Measurements from ENCODE around the gene PHF2.
"Not testable (repeated sequence)": the region's sequence is repeated elsewhere in the genome, so short reads cannot be mapped to it uniquely, and the experiment has no call there.

PHF2 gene

GRCh38 chr9:93669116-93669957 lies 93.0 kb downstream of the PHF2 start:
- no peak for DNase-seq

DNA sequence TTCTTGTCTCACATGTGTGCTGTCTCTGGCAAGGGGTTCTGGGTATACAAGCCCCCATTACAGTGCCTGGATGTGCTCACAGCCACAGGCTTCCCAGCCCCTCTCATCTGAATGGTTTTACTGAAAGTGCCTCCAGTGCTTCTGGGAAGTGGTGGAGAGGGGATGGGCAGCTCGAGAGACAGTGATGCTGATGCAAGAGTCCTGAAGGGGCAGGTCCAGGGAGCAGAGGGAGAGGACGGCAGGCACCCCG lies 93.5 kb downstream of the PHF2 start:
- no peak for DNase-seq

DNA sequence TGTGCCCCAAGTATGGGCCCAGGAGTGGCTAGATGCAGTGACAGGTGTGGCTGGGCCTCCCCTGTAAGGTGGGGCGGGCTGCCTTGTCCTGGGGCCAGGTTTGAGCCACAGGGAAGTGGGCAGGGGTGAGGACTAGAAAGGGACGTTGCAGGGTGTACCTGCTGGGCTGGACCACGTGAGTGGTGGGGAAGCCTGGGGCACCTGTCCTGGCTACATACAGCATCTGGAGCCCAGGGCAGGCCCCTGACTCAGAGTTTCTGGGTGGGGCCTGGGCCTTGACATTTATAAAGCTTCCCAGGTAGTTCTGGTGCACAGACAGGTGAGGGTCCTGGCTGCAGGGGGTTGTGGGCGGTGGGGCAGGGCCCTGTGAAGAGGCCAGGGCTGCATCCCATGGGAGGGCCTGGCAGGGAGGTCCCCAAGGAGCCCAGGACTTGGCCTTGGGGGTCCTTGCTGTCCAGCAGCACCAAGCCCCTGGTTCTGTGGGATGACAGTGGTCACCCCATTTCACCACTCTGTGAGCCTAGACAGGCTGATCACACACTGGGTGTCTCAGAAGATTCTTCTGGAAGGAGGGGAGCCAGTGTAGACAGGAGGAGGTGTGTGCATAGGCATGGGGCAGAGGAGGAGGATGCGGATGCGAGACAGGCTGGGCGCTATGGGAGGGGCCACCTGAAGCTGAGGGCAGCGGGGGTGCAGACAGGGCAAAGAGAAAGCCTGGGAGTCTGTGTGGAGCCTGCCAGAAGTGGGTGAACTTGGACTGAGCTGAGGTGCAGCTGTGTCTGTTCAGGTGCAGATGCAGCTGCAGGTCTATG lies 94.0 kb downstream of the PHF2 start:
- no peak for DNase-seq

GRCh38 chr9:93671020-93671338 lies 94.6 kb downstream of the PHF2 start:
- no peak for DNase-seq

- DNase-seq, result not testable (repeated sequence)
These were observed 96.1 kb downstream of the PHF2 start for GRCh38 chr9:93672330-93673020.

DNA sequence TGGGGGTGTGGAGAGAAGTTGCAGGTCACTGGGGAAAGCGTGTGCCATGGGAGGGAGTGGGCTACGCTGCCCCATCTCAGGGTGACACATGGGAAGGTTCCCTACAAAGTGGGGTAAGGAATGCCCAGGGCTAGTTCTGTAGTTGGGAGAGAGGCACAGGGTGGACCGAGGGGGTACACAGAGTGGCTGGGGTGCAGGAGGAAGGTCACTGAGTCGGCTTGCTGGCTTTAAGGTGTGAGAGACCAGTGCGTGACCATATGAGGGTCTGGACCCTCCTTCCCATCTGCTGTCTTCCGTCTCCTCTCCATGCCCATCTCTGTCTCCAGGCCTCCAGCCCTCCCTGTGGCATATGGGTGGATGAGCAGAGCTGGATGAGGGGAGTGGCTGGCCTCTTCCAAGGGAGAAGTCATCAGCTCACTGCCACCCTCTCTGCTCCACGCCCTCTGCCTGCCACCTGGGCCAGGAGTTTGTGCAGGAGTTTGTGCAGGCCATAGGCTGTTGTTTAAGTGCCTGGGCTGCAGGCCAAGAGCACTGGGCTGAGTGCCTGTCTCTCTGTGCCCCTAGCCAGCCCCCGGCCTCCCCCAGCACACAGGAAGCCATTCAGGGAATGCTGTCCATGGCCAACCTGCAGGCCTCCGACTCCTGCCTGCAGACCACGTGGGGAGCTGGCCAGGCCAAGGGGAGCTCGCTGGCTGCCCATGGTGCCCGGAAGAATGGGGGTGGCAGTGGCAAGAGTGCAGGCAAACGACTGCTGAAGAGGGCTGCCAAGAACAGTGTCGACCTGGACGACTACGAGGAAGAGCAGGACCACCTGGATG lies 96.8 kb downstream of the PHF2 start:
- no peak for DNase-seq

- no peak for DNase-seq
These were observed 97.5 kb downstream of the PHF2 start for GRCh38 chr9:93673839-93674334.

DNA sequence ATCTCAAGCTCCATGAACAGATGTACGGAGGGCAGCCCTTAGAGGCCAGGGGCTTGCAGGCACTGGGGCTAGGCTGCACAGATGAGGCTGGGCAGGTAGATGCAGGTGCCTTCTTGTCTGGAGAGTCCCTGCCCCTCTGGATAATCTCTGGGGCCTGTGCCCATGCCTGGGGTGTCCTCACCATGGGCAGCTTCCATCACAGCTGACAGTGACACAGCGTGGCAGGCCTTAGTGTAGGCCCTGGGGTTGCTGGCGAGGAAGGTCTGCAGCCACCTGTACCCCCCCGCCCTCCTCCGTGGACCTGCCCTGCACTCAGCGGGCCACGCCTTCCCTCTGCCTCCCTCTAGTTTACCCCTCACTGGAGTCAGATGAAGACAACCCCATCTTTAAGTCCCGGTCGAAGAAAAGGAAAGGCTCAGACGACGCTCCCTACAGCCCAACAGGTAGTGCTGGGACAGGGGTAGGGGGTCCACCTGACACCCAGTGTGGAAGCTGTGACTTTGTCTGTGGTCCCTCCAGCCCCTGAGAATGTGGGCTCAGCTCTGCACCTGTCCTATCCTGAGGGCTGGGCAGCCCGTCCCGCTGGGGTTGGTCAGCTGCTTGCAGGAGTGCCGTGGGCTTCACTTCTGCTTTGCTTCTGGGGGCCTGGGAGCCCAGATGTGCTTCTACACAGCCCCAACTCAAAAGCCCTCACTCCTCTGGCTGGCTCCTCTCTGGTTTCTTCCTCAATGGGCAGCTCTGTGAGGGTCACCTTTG lies 98.4 kb downstream of the PHF2 start:
- DNase-seq, result no peak

GRCh38 chr9:93675336-93676150 lies 99.2 kb downstream of the PHF2 start:
- DNase-seq, result no peak

DNA sequence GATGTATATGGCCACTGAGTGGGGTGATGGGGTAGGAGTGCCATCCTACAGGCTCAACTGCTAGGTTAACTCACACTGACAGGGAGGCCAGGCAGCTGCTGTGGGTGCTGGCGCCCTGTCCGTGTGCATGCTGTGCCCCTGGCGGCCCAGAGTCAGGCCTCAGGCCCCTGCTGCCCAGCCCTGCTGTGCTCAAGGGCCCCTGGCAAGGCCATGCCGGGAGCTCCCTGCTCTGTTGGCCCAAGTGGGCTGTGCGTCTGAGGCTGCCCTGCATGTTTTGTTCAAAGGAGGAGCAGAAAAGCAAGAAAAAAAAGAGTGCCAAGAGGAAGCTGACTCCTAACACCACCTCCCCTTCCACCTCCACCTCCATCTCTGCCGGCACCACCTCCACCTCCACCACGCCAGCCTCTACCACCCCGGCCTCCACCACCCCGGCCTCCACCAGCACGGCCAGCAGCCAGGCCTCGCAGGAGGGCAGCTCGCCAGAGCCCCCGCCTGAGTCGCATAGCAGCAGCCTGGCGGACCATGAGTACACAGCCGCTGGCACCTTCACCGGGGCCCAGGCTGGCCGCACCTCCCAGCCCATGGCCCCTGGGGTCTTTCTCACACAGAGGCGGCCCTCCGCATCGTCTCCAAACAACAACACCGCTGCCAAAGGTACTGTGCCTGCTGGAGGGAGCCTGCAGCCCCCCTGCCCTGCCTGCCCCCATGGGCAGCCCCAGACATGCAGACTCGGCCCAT lies 100.1 kb downstream of the PHF2 start:
- DNase-seq, result no peak

GRCh38 chr9:93677048-93677571 lies 100.7 kb downstream of the PHF2 start:
- no peak for DNase-seq

GRCh38 chr9:93677641-93678136 lies 101.3 kb downstream of the PHF2 start:
- no peak for DNase-seq

DNA sequence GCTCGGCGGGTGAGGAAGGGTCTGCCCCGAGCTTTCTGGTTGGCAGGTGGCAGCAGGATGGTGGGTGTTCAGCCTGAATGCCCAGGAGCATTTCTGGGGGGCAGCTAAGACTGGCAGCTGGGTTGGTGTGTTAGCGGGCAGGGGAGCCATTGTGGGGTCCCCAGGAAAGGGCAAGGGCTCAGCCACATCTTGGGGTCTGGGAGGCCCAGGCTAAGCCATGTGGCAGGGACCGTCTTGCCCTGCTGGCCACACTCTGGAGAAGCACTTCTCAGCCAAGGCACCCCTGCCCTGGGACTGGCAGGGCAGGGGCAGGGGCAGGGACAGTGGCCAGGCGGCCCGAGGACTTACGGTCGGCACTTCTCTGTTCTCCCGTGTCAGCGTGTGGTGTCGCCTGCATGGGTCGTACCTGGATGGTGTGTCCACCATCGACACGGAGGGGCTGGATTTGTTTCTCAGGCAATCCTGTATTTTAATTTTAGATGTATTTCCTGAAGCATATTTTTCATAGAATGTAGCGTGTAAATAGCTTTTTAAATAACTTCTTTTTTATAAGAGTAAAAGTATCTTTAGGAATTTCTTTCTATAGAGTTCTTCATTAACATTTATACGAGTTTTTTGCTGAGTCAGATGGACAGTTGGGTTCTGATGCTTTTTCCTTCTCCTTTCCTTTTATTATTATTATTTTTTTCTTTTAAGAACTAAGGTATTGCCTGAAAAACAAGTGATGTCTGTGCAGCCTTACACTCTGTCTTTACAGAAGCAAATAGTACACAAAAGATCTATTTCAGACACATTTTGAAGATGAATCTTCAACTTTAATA lies 102.0 kb downstream of the PHF2 start:
- DNase-seq, result no peak

GRCh38 chr9:93679536-93680442 lies 103.4 kb downstream of the PHF2 start:
- no peak for DNase-seq

DNA sequence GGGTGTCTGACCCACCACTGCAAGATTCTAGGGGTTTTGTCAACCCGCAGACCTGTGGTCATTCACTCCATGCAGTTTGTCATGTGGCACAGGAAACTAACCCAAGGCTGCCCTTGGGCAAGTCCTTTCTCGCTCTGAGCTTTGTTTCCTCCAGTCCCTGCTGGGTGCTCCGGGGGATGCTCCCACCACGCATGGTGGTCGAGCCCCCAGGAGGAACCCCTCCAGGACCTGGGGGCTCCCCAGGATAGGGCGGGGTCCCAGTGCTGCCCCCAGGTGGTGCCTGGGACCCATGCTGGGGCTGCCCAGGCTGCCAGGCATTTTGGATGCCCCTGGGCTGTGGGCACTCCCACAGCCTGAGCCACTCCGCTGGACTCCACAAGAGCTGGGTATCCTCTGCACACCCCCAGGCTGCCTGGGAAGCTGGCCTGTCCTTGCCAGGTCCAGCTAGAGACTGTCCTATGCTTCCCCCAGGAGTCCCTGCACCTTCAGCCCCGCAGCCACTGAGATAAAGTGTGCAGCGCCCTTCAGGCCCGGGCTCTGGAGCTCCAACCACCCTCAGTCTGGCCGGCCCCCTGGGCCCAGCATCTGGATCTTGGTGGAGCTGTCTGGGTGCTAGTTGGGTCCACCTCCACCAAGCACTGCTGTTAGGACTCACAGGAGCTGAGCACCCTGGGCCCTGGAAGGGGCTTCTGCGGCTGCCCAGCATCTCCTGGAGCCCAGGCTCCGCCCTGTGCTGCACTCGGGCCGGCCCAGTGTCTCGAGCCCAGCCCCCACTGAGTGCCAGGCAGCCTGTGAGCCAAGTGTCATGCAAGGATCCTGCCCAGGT lies 104.3 kb downstream of the PHF2 start:
- DNase-seq, result no peak

- DNase-seq, result no peak
These were observed 105.1 kb downstream of the PHF2 start for GRCh38 chr9:93681269-93682154.
